ENCODE results near the gene ATP11A. TPM values are rescaled to one million over a fixed set of nuclear protein-coding genes. Genes with fewer than 3 reads are reported as not detected.

ATP11A gene
- total RNA-seq, 1 donor from 2014 or later: 114 TPM

GRCh38 chr13:112891477-112892401 is 201.9 kb downstream of the ATP11A start:
- no peak overlapping the region for H3K27ac Mint-ChIP-seq

DNA sequence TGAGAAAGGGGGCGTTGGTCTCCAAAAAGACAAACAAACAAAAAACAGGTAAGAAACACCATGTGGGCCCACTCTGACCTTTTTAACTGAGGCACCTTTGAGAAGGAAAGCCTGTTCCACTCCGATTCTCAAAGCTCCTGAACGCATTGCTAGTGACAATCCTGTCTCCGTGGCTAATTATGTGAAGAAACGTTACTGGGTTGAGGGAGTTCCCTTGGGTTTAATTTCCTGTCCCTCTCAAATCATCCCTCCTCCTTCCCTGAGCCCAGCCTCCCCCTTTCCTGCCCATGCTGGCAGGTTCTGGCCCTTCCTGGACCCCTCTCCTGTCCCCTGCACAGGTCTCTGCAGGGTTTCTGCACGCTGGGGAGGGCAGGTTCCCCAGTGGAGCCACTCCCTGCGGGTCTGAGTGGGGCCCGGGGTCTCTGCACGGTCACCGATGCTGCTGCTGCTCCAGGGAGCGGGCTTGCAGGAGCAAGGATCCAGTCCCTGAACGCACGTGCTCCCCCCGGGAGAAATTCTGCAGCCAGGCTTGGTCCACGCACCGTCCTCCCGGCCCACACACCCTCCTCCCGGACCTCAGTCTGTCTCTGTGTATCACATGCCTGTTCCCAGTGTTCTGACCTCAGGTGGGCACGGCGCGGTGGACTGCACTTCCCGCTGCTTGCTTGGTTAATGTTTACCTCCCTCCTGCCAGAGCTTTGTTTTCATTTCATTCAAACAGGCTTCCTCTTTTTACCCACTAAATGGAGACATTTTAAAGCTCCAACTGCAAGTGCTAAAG is 202.8 kb downstream of the ATP11A start:
- H3K4me3 Mint-ChIP-seq: peak overlapping the region; percentile 30
- H3K27me3 Mint-ChIP-seq (ENCODE audit: low read depth): peaks cover 54% of the 10 kb centered on the region
- peaks cover 16% of the 10 kb centered on the region for H3K4me1 Mint-ChIP-seq
- no peaks in the 10 kb centered on the region for H3K9me3 Mint-ChIP-seq
- H3K36me3 Mint-ChIP-seq: no peaks in the 10 kb centered on the region
- TF ChIP-seq, protein P1, sequence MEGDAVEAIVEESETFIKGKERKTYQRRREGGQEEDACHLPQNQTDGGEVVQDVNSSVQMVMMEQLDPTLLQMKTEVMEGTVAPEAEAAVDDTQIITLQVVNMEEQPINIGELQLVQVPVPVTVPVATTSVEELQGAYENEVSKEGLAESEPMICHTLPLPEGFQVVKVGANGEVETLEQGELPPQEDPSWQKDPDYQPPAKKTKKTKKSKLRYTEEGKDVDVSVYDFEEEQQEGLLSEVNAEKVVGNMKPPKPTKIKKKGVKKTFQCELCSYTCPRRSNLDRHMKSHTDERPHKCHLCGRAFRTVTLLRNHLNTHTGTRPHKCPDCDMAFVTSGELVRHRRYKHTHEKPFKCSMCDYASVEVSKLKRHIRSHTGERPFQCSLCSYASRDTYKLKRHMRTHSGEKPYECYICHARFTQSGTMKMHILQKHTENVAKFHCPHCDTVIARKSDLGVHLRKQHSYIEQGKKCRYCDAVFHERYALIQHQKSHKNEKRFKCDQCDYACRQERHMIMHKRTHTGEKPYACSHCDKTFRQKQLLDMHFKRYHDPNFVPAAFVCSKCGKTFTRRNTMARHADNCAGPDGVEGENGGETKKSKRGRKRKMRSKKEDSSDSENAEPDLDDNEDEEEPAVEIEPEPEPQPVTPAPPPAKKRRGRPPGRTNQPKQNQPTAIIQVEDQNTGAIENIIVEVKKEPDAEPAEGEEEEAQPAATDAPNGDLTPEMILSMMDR (IDR thresholded peaks at IDR 0.05; ENCODE audit: unreplicated experiment): no peak
- DNase-seq (ENCODE audit: low spot score in 2 of 2, unreplicated experiment in 2 of 2): no peak
- H3K27ac Mint-ChIP-seq: no peak overlapping the region

More at GRCh38 chr13:112891477-112892401, 201.9 kb downstream of the ATP11A start:
- DNase-seq (ENCODE audit: low spot score in 2 of 2, unreplicated experiment in 2 of 2): no peak
- peaks cover 16% of the 10 kb centered on the region for H3K4me1 Mint-ChIP-seq
- peaks cover 51% of the 10 kb centered on the region for H3K27me3 Mint-ChIP-seq (ENCODE audit: low read depth)
- no peak overlapping the region for H3K4me3 Mint-ChIP-seq
- no peaks in the 10 kb centered on the region for H3K9me3 Mint-ChIP-seq
- TF ChIP-seq, protein P1 (IDR thresholded peaks at IDR 0.05; ENCODE audit: unreplicated experiment): no peak
- H3K36me3 Mint-ChIP-seq: no peaks in the 10 kb centered on the region

DNA sequence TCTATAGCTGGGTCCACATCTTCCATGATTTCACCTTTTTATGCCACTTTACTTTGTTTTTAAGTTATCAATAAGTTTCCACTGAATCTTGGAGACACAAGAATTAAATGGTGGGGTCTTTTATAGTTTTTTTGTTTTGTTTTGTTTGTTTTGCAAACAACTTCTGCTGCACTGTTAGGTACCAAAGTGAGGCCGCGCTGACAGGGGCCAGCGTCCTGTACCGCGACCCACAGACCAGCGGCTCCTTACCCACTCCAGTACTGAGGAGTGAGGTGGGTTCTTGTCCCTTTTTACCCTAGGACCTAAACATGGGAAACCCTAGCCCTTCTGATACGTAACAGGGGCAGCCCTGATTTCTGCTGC is 203.3 kb downstream of the ATP11A start:
- DNase-seq (ENCODE audit: low spot score in 2 of 2, unreplicated experiment in 2 of 2): no peak
- peaks cover 55% of the 10 kb centered on the region for H3K27me3 Mint-ChIP-seq (ENCODE audit: low read depth)
- peak overlapping the region; percentile 53 for H3K4me3 Mint-ChIP-seq
- no peaks in the 10 kb centered on the region for H3K36me3 Mint-ChIP-seq
- H3K9me3 Mint-ChIP-seq: no peaks in the 10 kb centered on the region
- TF ChIP-seq, protein P1 (IDR thresholded peaks at IDR 0.05; ENCODE audit: unreplicated experiment): no peak
- H3K4me1 Mint-ChIP-seq: peaks cover 16% of the 10 kb centered on the region
- H3K27ac Mint-ChIP-seq: peak overlapping the region; percentile 59

DNA sequence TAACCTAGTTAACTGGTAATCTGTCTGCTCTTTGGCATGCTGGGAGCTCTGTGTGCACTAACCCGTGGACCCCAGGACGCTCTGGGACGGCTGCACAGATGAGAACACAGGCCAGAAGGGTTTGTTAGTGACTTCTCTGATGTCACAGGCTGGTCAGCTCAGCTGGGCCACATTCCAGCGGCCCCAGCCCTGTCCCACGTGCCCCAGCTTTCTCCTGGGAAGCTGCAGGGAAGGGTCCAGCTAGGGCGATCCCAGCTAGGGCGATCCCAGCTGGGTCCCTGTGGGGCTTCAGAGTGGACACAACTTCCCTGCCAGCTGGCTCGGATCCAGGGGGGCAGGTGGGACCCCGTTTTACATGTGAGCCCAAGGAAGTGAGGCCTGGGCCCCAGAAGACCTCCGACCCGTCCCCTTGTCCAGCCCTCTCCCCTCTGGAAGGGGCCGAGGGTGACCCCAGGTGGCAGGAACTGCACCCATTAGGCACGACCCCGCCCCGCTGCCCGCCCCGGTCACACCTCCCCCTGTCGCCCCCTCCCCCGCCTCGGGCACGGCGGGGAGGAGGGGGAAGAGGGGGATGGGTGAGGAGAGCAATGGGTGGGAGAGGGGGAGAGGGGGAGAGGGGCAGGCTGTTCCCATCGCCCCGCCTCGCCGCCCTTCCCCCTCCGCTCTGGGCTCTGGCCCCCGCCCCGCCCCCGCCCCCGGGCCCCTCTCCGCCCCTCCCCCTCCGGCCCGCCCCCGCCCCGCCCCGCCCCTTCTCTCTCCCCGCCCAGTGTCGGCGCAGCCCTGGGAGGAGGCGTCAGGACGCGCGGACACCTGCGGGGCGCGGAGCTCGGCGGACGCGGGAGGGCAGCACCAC is 204.0 kb downstream of the ATP11A start:
- Mint-ChIP-seq H3K4me3 (peak overlapping the region; percentile 53), H3K27ac (peak overlapping the region; percentile 59), H3K36me3 (no peaks in the 10 kb centered on the region), H3K27me3 (ENCODE audit: low read depth) (peaks cover 53% of the 10 kb centered on the region), H3K9me3 (no peaks in the 10 kb centered on the region), H3K4me1 (peaks cover 16% of the 10 kb centered on the region)
- TF ChIP-seq, protein P1 (IDR thresholded peaks at IDR 0.05; ENCODE audit: unreplicated experiment): no peak
- no peak for DNase-seq (ENCODE audit: low spot score in 2 of 2, unreplicated experiment in 2 of 2)

- Mint-ChIP-seq H3K4me1 (peaks cover 16% of the 10 kb centered on the region), H3K4me3 (no peak overlapping the region)
These were observed 204.5 kb downstream of the ATP11A start for GRCh38 chr13:112894423-112894672.

More at GRCh38 chr13:112894423-112894672, 204.5 kb downstream of the ATP11A start:
- Mint-ChIP-seq H3K27ac (no peak overlapping the region), H3K36me3 (no peaks in the 10 kb centered on the region), H3K27me3 (ENCODE audit: low read depth) (peaks cover 53% of the 10 kb centered on the region), H3K9me3 (no peaks in the 10 kb centered on the region)
- TF ChIP-seq, protein P1 (IDR thresholded peaks at IDR 0.05; ENCODE audit: unreplicated experiment): no peak
- DNase-seq (ENCODE audit: low spot score in 2 of 2, unreplicated experiment in 2 of 2): no peak
